IMR-90 (cell line): Measurements from ENCODE around the gene SEH1L. TPM values are rescaled to one million over a fixed set of nuclear protein-coding genes. Genes with fewer than 3 reads are reported as not detected.

Experiments
- ATAC-seq: fragments of 200-7000 bp; cut with Tn5 transposase; 2 replicates; pipeline ENCODE4 v1.9.1; 2020; ENCODE audit warnings: low read depth, mild to moderate bottlenecking, moderate library complexity
- BruUV-seq: library from RNA; stranded (reverse); fragments of 400-500 nt; replicated peaks from 2 replicates; lab custom pipeline; 2021; lab: Mats Ljungman, UMichigan
- CTCF ChIA-PET: fragments of 300-600 bp; formaldehyde crosslinking; extraction: SDS; loops from one replicate; lab custom pipeline; 2021; ENCODE audit warnings: antibody characterized with exemption; lab: Yijun Ruan, JAX
- POLR2A ChIA-PET: fragments of 300-600 bp; sonication (Branson Sonifier 250); formaldehyde crosslinking; loops from one replicate; lab custom pipeline; 2022; ENCODE audit warnings: antibody characterized with exemption; ENCODE audit not compliant: unreplicated experiment; lab: Charles Lee
- DNase-seq: peaks from one replicate; pipeline ENCODE4 v3.0.0; 2013
- H2AFZ ChIP-seq: replicated peaks from 2 replicates; pipeline ENCODE3; 2013; ENCODE audit warnings: low read length, mild to moderate bottlenecking; ENCODE audit not compliant: poor library complexity
- H2AK5ac ChIP-seq: 2 replicates; pipeline ENCODE4 v1.6.1; 2013; ENCODE audit warnings: low read depth, low read length, inconsistent platforms
- H2AK9ac ChIP-seq: replicated peaks from 2 replicates; pipeline ENCODE3; 2013; ENCODE audit warnings: mild to moderate bottlenecking, low read depth, low read length, moderate library complexity; ENCODE audit not compliant: poor library complexity
- H2BK120ac ChIP-seq: 2 replicates; pipeline ENCODE4 v1.6.1; 2013; ENCODE audit warnings: low read depth, low read length, inconsistent platforms
- H2BK15ac ChIP-seq: 3 replicates; pipeline ENCODE4 v1.6.1; 2013; ENCODE audit warnings: low read depth, low read length, inconsistent platforms
- H2BK20ac ChIP-seq: 2 replicates; pipeline ENCODE4 v1.6.1; 2013; ENCODE audit warnings: low read depth, mild to moderate bottlenecking, inconsistent platforms, low read length, moderate library complexity
- H2BK5ac ChIP-seq: 2 replicates; pipeline ENCODE4 v1.6.1; 2013; ENCODE audit warnings: mild to moderate bottlenecking, low read depth, low read length, inconsistent platforms; ENCODE audit not compliant: poor library complexity, severe bottlenecking
- H3K14ac ChIP-seq: replicated peaks from 2 replicates; pipeline ENCODE4 v1.6.1; 2013; ENCODE audit warnings: low read depth, low read length, inconsistent platforms
- H3K18ac ChIP-seq: 2 replicates; pipeline ENCODE4 v1.6.1; 2013; ENCODE audit warnings: low read depth, low read length, control low read depth
- H3K23ac ChIP-seq: 2 replicates; pipeline ENCODE4 v1.6.1; 2013; ENCODE audit warnings: low read depth, low read length, inconsistent platforms
- H3K27ac ChIP-seq: 2 replicates; pipeline ENCODE4 v1.5.1; 2013; ENCODE audit warnings: mild to moderate bottlenecking, control low read depth, low read length; ENCODE audit not compliant: insufficient read depth
- H3K27me3 ChIP-seq: 2 replicates; pipeline ENCODE4 v1.6.1; 2013; ENCODE audit warnings: low read length; ENCODE audit not compliant: control insufficient read depth, insufficient read depth
- H3K36me3 ChIP-seq: 2 replicates; pipeline ENCODE4 v1.6.1; 2013; ENCODE audit warnings: low read length, mixed read lengths; ENCODE audit not compliant: control insufficient read depth, insufficient read depth
- H3K4ac ChIP-seq: 2 replicates; pipeline ENCODE4 v1.6.1; 2013; ENCODE audit warnings: low read depth, low read length, inconsistent platforms
- H3K4me1 ChIP-seq: 2 replicates; pipeline ENCODE4 v1.6.1; 2013; ENCODE audit warnings: low read length, mixed read lengths; ENCODE audit not compliant: control insufficient read depth, insufficient read depth
- H3K4me2 ChIP-seq: 2 replicates; pipeline ENCODE4 v1.6.1; 2013; ENCODE audit warnings: low read depth, mild to moderate bottlenecking, control low read depth, low read length, moderate library complexity
- H3K4me3 ChIP-seq: 2 replicates; pipeline ENCODE4 v1.5.1; 2013; ENCODE audit warnings: low read depth, mild to moderate bottlenecking, control low read depth, low read length, moderate library complexity; ENCODE audit not compliant: insufficient read depth
- H3K56ac ChIP-seq: 2 replicates; pipeline ENCODE4 v1.6.1; 2013; ENCODE audit warnings: low read length, inconsistent platforms; ENCODE audit not compliant: insufficient read depth; ENCODE audit errors: extremely low read depth
- H3K79me1 ChIP-seq, 2 experiments: 2 replicates each; pipeline ENCODE4 v1.6.1; 2013; ENCODE audit warnings: low read length in 2 of 2, inconsistent platforms in 1 of 2, low read depth in 1 of 2
- H3K9ac ChIP-seq: 2 replicates; pipeline ENCODE4 v1.6.1; 2013; ENCODE audit warnings: low read depth, low read length, control low read depth
- H3K9me1 ChIP-seq: 2 replicates; pipeline ENCODE4 v1.6.1; 2013; ENCODE audit warnings: low read length, inconsistent platforms; ENCODE audit not compliant: insufficient read depth
- H3K9me3 ChIP-seq: 2 replicates; pipeline ENCODE4 v1.6.1; 2013; ENCODE audit warnings: low read length; ENCODE audit not compliant: control insufficient read depth, insufficient read depth
- H4K20me1 ChIP-seq: 2 replicates; pipeline ENCODE4 v1.6.1; 2013; ENCODE audit warnings: low read length, inconsistent platforms; ENCODE audit not compliant: insufficient read depth
- H4K5ac ChIP-seq: 2 replicates; pipeline ENCODE4 v1.6.1; 2013; ENCODE audit warnings: mild to moderate bottlenecking, low read depth, low read length, control low read depth
- H4K8ac ChIP-seq, 2 experiments: 2 replicates each; pipeline ENCODE4 v1.6.1; 2013; ENCODE audit warnings: low read depth in 2 of 2, low read length in 2 of 2, control low read depth in 1 of 2, inconsistent platforms in 1 of 2
- H4K91ac ChIP-seq: 2 replicates; pipeline ENCODE4 v1.6.1; 2013; ENCODE audit warnings: low read depth, low read length, inconsistent platforms; ENCODE audit not compliant: insufficient read depth
- BHLHE40 ChIP-seq: fragments of 150-350 bp; IDR thresholded peaks from 2 replicates; pipeline ENCODE4 v1.6.1; 2016; ENCODE audit warnings: mild to moderate bottlenecking, low read depth, low read length
- CHD1 ChIP-seq: IDR thresholded peaks from 2 replicates; pipeline ENCODE4 v1.6.1; 2012; ENCODE audit warnings: low read depth, low read length, improper control_type of control experiment
- MAFK ChIP-seq: IDR thresholded peaks from 2 replicates; pipeline ENCODE4 v1.6.1; 2012; ENCODE audit warnings: low read depth, low read length, improper control_type of control experiment
- MAZ ChIP-seq: IDR thresholded peaks from 2 replicates; pipeline ENCODE4 v1.6.1; 2012; ENCODE audit warnings: low read depth, mild to moderate bottlenecking, low read length, improper control_type of control experiment, moderate library complexity, borderline replicate concordance
- MXI1 ChIP-seq: IDR thresholded peaks from 2 replicates; pipeline ENCODE4 v1.6.1; 2012; ENCODE audit warnings: low read depth, mild to moderate bottlenecking, low read length, moderate library complexity, borderline replicate concordance
- NFE2L2 ChIP-seq: fragments of 150-350 bp; IDR thresholded peaks from 2 replicates; pipeline ENCODE4 v1.6.1; 2016; ENCODE audit warnings: low read depth, mild to moderate bottlenecking, low read length
- POLR2A ChIP-seq: IDR thresholded peaks from 2 replicates; pipeline ENCODE4 v1.6.1; 2012; ENCODE audit warnings: mild to moderate bottlenecking, low read depth, low read length
- RAD21 ChIP-seq: IDR thresholded peaks from 2 replicates; pipeline ENCODE4 v1.6.1; 2012; ENCODE audit warnings: low read length, improper control_type of control experiment
- RCOR1 ChIP-seq: IDR thresholded peaks from 2 replicates; pipeline ENCODE4 v1.6.1; 2012; ENCODE audit warnings: mild to moderate bottlenecking, low read length, improper control_type of control experiment; ENCODE audit not compliant: insufficient replicate concordance
- SMC3 ChIP-seq: fragments of 150-350 bp; IDR thresholded peaks from 2 replicates; pipeline ENCODE4 v1.6.1; 2016; ENCODE audit warnings: low read depth, mild to moderate bottlenecking, antibody characterized with exemption, low read length, moderate library complexity
- WGBS, 2 experiments: methylation state at CpG; one replicate each; pipeline versions ENCODE4 v1.1.5 to v1.1.7; 2013; ENCODE audit warnings: missing lambda C conversion rate in 2 of 2; ENCODE audit not compliant: insufficient read length in 1 of 2; ENCODE audit errors: extremely low coverage in 2 of 2; 5-methylcytosine and 5-hydroxymethylcytosine counted together
- dilution Hi-C: fragments of 300-500 bp; cut with HindIII; formaldehyde crosslinking; loops from one replicate; pipeline ENCODE4 v1.14.3; 2018; ENCODE audit warnings: low sequenced_read_pairs; ENCODE audit not compliant: unreplicated experiment
- in situ Hi-C: fragments of 300-500 bp; cut with MboI; formaldehyde crosslinking; loops from 3 replicates; pipeline ENCODE4 v1.14.3; 2019; ENCODE audit warnings: low sequenced_read_pairs, inconsistent platforms, mixed read lengths
- intact Hi-C: fragments of 100-400 bp; cut with micrococcal nuclease; formaldehyde crosslinking; loops from 2 replicates; pipeline ENCODE4 v1.10.0; 2022
- polyA plus RNA-seq, 3 experiments: library from polyadenylated mRNA; depleted of rRNA; stranded (reverse); fragments of >200 nt; gene quantifications; 2 replicates each; pipeline ENCODE4 v1.2.3, GENCODE V29; 2012; ENCODE audit warnings: low replicate concordance in 1 of 3
- total RNA-seq: library from RNA; depleted of rRNA; stranded (reverse); fragments of >200 nt; gene quantifications from 2 replicates; pipeline ENCODE4 v1.2.3, GENCODE V29; 2012
- TF ChIP-seq, protein P1 (sequence below): fragments of 150-350 bp; IDR thresholded peaks from 2 replicates; pipeline ENCODE4 v1.6.1; 2016; ENCODE audit warnings: low read depth, mild to moderate bottlenecking, low read length, moderate library complexity, borderline replicate concordance
- TF ChIP-seq, protein P2 (sequence below): conservative IDR thresholded peaks from 2 replicates; pipeline ENCODE4 v1.5.1; 2012; ENCODE audit warnings: mild to moderate bottlenecking, low read depth, low read length, improper control_type of control experiment
- TF ChIP-seq, protein P3 (sequence below): fragments of 150-350 bp; IDR thresholded peaks from 2 replicates; pipeline ENCODE4 v1.6.1; 2017; ENCODE audit warnings: mild to moderate bottlenecking, antibody characterized with exemption, low read length, low read depth

Gene SEH1L
- total and polyA plus RNA-seq, 2 of the 4 experiments (the other 2 are of a cell fraction): 27.6 to 45.5 TPM

DNA sequence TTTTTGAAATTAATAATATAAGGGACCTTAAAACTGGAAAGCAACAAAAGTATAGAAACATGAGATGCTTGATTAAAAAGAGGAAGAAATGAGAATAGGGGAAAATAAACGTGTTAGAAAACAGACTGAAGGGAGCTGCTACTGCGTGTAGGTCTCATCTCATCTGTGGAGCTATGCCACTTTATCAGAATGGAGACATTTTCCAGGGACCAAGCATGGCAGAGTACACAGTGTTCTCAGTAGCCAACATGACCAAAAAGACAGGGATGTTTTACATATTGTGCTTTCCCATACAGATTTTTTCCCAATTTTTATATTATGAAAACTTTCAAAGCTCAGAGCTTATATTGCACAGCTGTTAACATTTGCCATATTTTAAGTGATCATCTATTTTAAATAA lies 66.4 kb downstream of the SEH1L start:
- BruUV-seq: no TSS peak

More for the DNA sequence above, 66.4 kb downstream of the SEH1L start:
- no peak overlapping the region for H3K9ac ChIP-seq
- no peak overlapping the region for H4K8ac ChIP-seq
- WGBS, 2 experiments: 100% methylated on average over 1 to 2 of the region's 2 CpGs
- CTCF ChIA-PET: no interaction called here
- no peak overlapping the region for H2AK5ac ChIP-seq
- peaks cover 13 to 16% of the 10 kb centered on the region in 2 experiments; a peak in 2 of 4 replicates for H3K79me1 ChIP-seq
- H2AFZ ChIP-seq: no peak overlapping the region
- no peaks in the 10 kb centered on the region for H3K27me3 ChIP-seq
- no peak overlapping the region for H2AK9ac ChIP-seq
- H3K4me2 ChIP-seq: no peak overlapping the region
- peaks cover 27% of the 10 kb centered on the region for H3K36me3 ChIP-seq
- H4K20me1 ChIP-seq: no peaks in the 10 kb centered on the region
- H3K4ac ChIP-seq: no peak overlapping the region
- no peak overlapping the region for H4K5ac ChIP-seq
- no peaks in the 10 kb centered on the region for H3K9me1 ChIP-seq
- in situ Hi-C loops (loop anchor here (25.0 kb wide), 1 partner anchor 623 kb away; no protein-coding TSS in a partner anchor), intact Hi-C loops (no loop called here), dilution Hi-C loops (no loop called here)
- ATAC-seq: no peak
- no peak overlapping the region for H4K91ac ChIP-seq
- H3K27ac ChIP-seq: no peak overlapping the region
- H3K4me3 ChIP-seq: no peak overlapping the region
- H3K9me3 ChIP-seq: no peaks in the 10 kb centered on the region
- no peak overlapping the region for H3K14ac ChIP-seq
- POLR2A ChIA-PET: no interaction called here
- TF ChIP-seq RAD21 (no peak), BHLHE40 (no peak), NFE2L2 (no peak), MAZ (no peak), CHD1 (no peak), SMC3 (no peak), MXI1 (no peak), POLR2A (no peak), RCOR1 (no peak), MAFK (no peak)
- TF ChIP-seq, protein P1, sequence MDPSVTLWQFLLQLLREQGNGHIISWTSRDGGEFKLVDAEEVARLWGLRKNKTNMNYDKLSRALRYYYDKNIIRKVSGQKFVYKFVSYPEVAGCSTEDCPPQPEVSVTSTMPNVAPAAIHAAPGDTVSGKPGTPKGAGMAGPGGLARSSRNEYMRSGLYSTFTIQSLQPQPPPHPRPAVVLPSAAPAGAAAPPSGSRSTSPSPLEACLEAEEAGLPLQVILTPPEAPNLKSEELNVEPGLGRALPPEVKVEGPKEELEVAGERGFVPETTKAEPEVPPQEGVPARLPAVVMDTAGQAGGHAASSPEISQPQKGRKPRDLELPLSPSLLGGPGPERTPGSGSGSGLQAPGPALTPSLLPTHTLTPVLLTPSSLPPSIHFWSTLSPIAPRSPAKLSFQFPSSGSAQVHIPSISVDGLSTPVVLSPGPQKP: no peak
- TF ChIP-seq, protein P2, sequence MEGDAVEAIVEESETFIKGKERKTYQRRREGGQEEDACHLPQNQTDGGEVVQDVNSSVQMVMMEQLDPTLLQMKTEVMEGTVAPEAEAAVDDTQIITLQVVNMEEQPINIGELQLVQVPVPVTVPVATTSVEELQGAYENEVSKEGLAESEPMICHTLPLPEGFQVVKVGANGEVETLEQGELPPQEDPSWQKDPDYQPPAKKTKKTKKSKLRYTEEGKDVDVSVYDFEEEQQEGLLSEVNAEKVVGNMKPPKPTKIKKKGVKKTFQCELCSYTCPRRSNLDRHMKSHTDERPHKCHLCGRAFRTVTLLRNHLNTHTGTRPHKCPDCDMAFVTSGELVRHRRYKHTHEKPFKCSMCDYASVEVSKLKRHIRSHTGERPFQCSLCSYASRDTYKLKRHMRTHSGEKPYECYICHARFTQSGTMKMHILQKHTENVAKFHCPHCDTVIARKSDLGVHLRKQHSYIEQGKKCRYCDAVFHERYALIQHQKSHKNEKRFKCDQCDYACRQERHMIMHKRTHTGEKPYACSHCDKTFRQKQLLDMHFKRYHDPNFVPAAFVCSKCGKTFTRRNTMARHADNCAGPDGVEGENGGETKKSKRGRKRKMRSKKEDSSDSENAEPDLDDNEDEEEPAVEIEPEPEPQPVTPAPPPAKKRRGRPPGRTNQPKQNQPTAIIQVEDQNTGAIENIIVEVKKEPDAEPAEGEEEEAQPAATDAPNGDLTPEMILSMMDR: no peak
- TF ChIP-seq, protein P3, sequence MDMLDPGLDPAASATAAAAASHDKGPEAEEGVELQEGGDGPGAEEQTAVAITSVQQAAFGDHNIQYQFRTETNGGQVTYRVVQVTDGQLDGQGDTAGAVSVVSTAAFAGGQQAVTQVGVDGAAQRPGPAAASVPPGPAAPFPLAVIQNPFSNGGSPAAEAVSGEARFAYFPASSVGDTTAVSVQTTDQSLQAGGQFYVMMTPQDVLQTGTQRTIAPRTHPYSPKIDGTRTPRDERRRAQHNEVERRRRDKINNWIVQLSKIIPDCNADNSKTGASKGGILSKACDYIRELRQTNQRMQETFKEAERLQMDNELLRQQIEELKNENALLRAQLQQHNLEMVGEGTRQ: no peak
- H2BK5ac ChIP-seq: no peak overlapping the region
- H2BK15ac ChIP-seq: no peak overlapping the region
- H2BK120ac ChIP-seq: no peak overlapping the region
- DNase-seq: no peak
- no peak overlapping the region for H3K56ac ChIP-seq
- no peaks in the 10 kb centered on the region for H3K4me1 ChIP-seq
- no peak overlapping the region for H3K18ac ChIP-seq
- H3K23ac ChIP-seq: no peak overlapping the region
- H2BK20ac ChIP-seq: no peak overlapping the region
